Neural progenitor cell (in vitro differentiated cells): ENCODE results near the gene FEM1B. TPM values are rescaled to one million over a fixed set of nuclear protein-coding genes. Genes with fewer than 3 reads are reported as not detected.

Source experiments
- DNase-seq: peaks from one replicate; pipeline ENCODE4 v3.0.0-alpha.2; 2016; ENCODE audit warnings: low spot score
- H2AFZ ChIP-seq: fragments of 200-600 bp; sonication (generic); replicated peaks from 2 replicates; pipeline ENCODE4 v1.6.1; 2016; ENCODE audit warnings: antibody characterized with exemption
- H3F3A ChIP-seq: fragments of 200-600 bp; sonication (generic); 2 replicates; pipeline ENCODE4 v1.6.1; 2016; ENCODE audit warnings: antibody characterized with exemption, low read depth
- H3K27ac ChIP-seq: fragments of 200-600 bp; sonication (generic); 2 replicates; pipeline ENCODE4 v1.5.1; 2016; ENCODE audit warnings: mild to moderate bottlenecking
- H3K27me3 ChIP-seq: fragments of 200-600 bp; sonication (generic); 2 replicates; pipeline ENCODE4 v1.6.1; 2016; ENCODE audit warnings: mild to moderate bottlenecking, moderate library complexity
- H3K36me3 ChIP-seq: fragments of 200-600 bp; sonication (generic); 2 replicates; pipeline ENCODE4 v1.5.1; 2016
- H3K4me1 ChIP-seq: fragments of 200-600 bp; sonication (generic); 2 replicates; pipeline ENCODE4 v1.6.1; 2016; ENCODE audit warnings: mixed run types
- H3K4me2 ChIP-seq: fragments of 200-600 bp; sonication (generic); 2 replicates; pipeline ENCODE4 v1.6.1; 2016
- H3K4me3 ChIP-seq: fragments of 200-600 bp; sonication (generic); 2 replicates; pipeline ENCODE4 v1.5.1; 2016
- H3K79me2 ChIP-seq: fragments of 200-600 bp; sonication (generic); 2 replicates; pipeline ENCODE4 v1.6.1; 2016; ENCODE audit warnings: low read depth
- H3K9ac ChIP-seq: fragments of 200-600 bp; sonication (generic); 2 replicates; pipeline ENCODE4 v1.6.1; 2016
- H3K9me3 ChIP-seq: fragments of 200-600 bp; sonication (generic); 2 replicates; pipeline ENCODE4 v1.5.1; 2016; ENCODE audit warnings: low read depth
- H4K20me1 ChIP-seq: fragments of 200-600 bp; sonication (generic); 2 replicates; pipeline ENCODE4 v1.6.1; 2016; ENCODE audit warnings: low read depth
- H3K27ac Mint-ChIP-seq: 3 replicates; pipeline ENCODE4 v1.8.0; 2021; ENCODE audit warnings: mixed read lengths
- H3K27me3 Mint-ChIP-seq: 2 replicates; pipeline ENCODE4 v1.8.0; 2022; ENCODE audit warnings: low read depth, mild to moderate bottlenecking, inconsistent platforms, moderate library complexity, mixed read lengths; ENCODE audit not compliant: insufficient read depth
- H3K36me3 Mint-ChIP-seq: 3 replicates; pipeline ENCODE4 v1.8.0; 2021; ENCODE audit warnings: mixed read lengths
- H3K4me1 Mint-ChIP-seq: 3 replicates; pipeline ENCODE4 v1.8.0; 2021; ENCODE audit warnings: mixed read lengths
- H3K4me3 Mint-ChIP-seq: 3 replicates; pipeline ENCODE4 v1.8.0; 2021; ENCODE audit warnings: mild to moderate bottlenecking, moderate library complexity, mixed read lengths
- H3K9me3 Mint-ChIP-seq: 3 replicates; pipeline ENCODE4 v1.8.0; 2020; ENCODE audit warnings: mixed read lengths
- CTCF ChIP-seq: fragments of 200-600 bp; sonication (generic); IDR thresholded peaks from 2 replicates; pipeline ENCODE4 v1.5.1; 2017; ENCODE audit warnings: antibody characterized with exemption, mild to moderate bottlenecking
- EZH2 ChIP-seq: fragments of 200-600 bp; sonication (generic); IDR thresholded peaks from 2 replicates; pipeline ENCODE4 v1.6.1; 2017; ENCODE audit warnings: antibody characterized with exemption, mild to moderate bottlenecking, moderate library complexity
- EZH2phosphoT487 ChIP-seq: fragments of 200-600 bp; sonication (generic); IDR thresholded peaks from 2 replicates; pipeline ENCODE4 v1.6.1; 2017; ENCODE audit warnings: antibody characterized with exemption
- total RNA-seq: library from RNA; depleted of rRNA; stranded (reverse); fragments of >200 nt; gene quantifications from 2 replicates; pipeline ENCODE4 v1.2.3, GENCODE V29; 2015; ENCODE audit warnings: low replicate concordance

The FEM1B gene
- total RNA-seq, 1 donor from 2014 or later = 80.0 TPM

GRCh38 chr15:68295014-68295805 lies 17.7 kb downstream of the FEM1B start:
- Histone ChIP-seq H3K36me3 (peaks cover 18% of the 10 kb centered on the region), H3K4me3 (no peak overlapping the region), H3K79me2 (peaks cover 37% of the 10 kb centered on the region), H2AFZ (no peak overlapping the region), H3K27ac (no peak overlapping the region), H3K9me3 (no peaks in the 10 kb centered on the region), H3K4me2 (no peak overlapping the region), H3K4me1 (no peaks in the 10 kb centered on the region), H3F3A (peaks cover 10% of the 10 kb centered on the region), H3K27me3 (no peaks in the 10 kb centered on the region), H4K20me1 (peaks cover 18% of the 10 kb centered on the region), H3K9ac (no peak overlapping the region)
- Mint-ChIP-seq H3K9me3 (no peaks in the 10 kb centered on the region), H3K4me1 (peaks cover 7% of the 10 kb centered on the region), H3K36me3 (peaks cover 16% of the 10 kb centered on the region), H3K4me3 (no peak overlapping the region), H3K27ac (no peak overlapping the region), H3K27me3 (no peaks in the 10 kb centered on the region)
- TF ChIP-seq EZH2phosphoT487 (no peak), CTCF (no peak), EZH2 (no peak)
- DNase-seq = no peak

GRCh38 chr15:68298336-68298735 lies 20.8 kb downstream of the FEM1B start:
- no peak overlapping the region for H2AFZ ChIP-seq
- peaks cover 8% of the 10 kb centered on the region for H3K79me2 ChIP-seq
- peaks cover 2% of the 10 kb centered on the region for H3K27me3 Mint-ChIP-seq
- no peak overlapping the region for H3K27ac Mint-ChIP-seq
- no peaks in the 10 kb centered on the region for H4K20me1 ChIP-seq
- H3K9me3 Mint-ChIP-seq = no peaks in the 10 kb centered on the region
- no peaks in the 10 kb centered on the region for H3K9me3 ChIP-seq
- TF ChIP-seq CTCF (no peak), EZH2phosphoT487 (no peak), EZH2 (no peak)
- H3K27me3 ChIP-seq = no peaks in the 10 kb centered on the region
- H3K4me3 Mint-ChIP-seq = no peak overlapping the region
- no peak overlapping the region for H3K4me3 ChIP-seq
- peaks cover 10% of the 10 kb centered on the region for H3F3A ChIP-seq
- H3K4me1 ChIP-seq = no peaks in the 10 kb centered on the region
- H3K36me3 ChIP-seq = peaks cover 8% of the 10 kb centered on the region
- H3K4me2 ChIP-seq = no peak overlapping the region
- H3K36me3 Mint-ChIP-seq = peaks cover 6% of the 10 kb centered on the region
- peaks cover 7% of the 10 kb centered on the region for H3K4me1 Mint-ChIP-seq
- H3K9ac ChIP-seq = no peak overlapping the region
- H3K27ac ChIP-seq = no peak overlapping the region
- no peak for DNase-seq

- Histone ChIP-seq H3K27ac (no peak overlapping the region), H3K4me1 (no peaks in the 10 kb centered on the region), H3F3A (peaks cover 10% of the 10 kb centered on the region), H3K36me3 (peaks cover 8% of the 10 kb centered on the region), H3K79me2 (peaks cover 5% of the 10 kb centered on the region), H3K4me2 (no peak overlapping the region), H3K9me3 (no peaks in the 10 kb centered on the region), H4K20me1 (no peaks in the 10 kb centered on the region), H3K4me3 (no peak overlapping the region), H3K27me3 (no peaks in the 10 kb centered on the region), H3K9ac (no peak overlapping the region), H2AFZ (no peak overlapping the region)
- no peaks in the 10 kb centered on the region for H3K9me3 Mint-ChIP-seq
- H3K36me3 Mint-ChIP-seq = peaks cover 6% of the 10 kb centered on the region
- no peak for TF ChIP-seq EZH2phosphoT487
- peaks cover 7% of the 10 kb centered on the region for H3K4me1 Mint-ChIP-seq
- no peak for DNase-seq
- no peak overlapping the region for H3K27ac Mint-ChIP-seq
- H3K4me3 Mint-ChIP-seq = no peak overlapping the region
- H3K27me3 Mint-ChIP-seq = peaks cover 2% of the 10 kb centered on the region
These were observed 21.4 kb downstream of the FEM1B start for GRCh38 chr15:68298882-68299381.

- Histone ChIP-seq H3K27me3 (no peaks in the 10 kb centered on the region), H3K36me3 (peaks cover 8% of the 10 kb centered on the region), H3K27ac (no peak overlapping the region), H3K79me2 (peaks cover under 1% of the 10 kb centered on the region), H3F3A (peaks cover 10% of the 10 kb centered on the region), H2AFZ (no peak overlapping the region), H3K9me3 (no peaks in the 10 kb centered on the region), H3K4me3 (no peak overlapping the region), H3K4me2 (no peak overlapping the region), H3K9ac (no peak overlapping the region), H3K4me1 (peaks cover 1% of the 10 kb centered on the region), H4K20me1 (no peaks in the 10 kb centered on the region)
- Mint-ChIP-seq H3K4me1 (peaks cover 8% of the 10 kb centered on the region), H3K9me3 (no peaks in the 10 kb centered on the region), H3K27ac (no peak overlapping the region), H3K4me3 (no peak overlapping the region), H3K36me3 (peaks cover 3% of the 10 kb centered on the region), H3K27me3 (peaks cover 2% of the 10 kb centered on the region)
- no peak for DNase-seq
- TF ChIP-seq EZH2 = no peak
- TF ChIP-seq CTCF = no peak
- no peak for TF ChIP-seq EZH2phosphoT487
These were observed 21.9 kb downstream of the FEM1B start for GRCh38 chr15:68299436-68299835.
